OCI-LY1 (cell line): ENCODE measurements around the gene PKM.

Experiments
- H2AFZ ChIP-seq: fragments of 200-600 bp; sonication (generic), shearing (Covaris generic); 2 replicates; pipeline ENCODE4 v1.6.0; 2014; ENCODE audit warnings: antibody characterized with exemption, mild to moderate bottlenecking, low read length
- H3F3A ChIP-seq: fragments of 200-600 bp; sonication (generic), shearing (Covaris generic); 2 replicates; pipeline ENCODE4 v1.6.0; 2014; ENCODE audit warnings: mild to moderate bottlenecking, antibody characterized with exemption, low read length, moderate library complexity; ENCODE audit not compliant: insufficient read depth
- H3K27ac ChIP-seq: fragments of 200-600 bp; sonication (generic); 2 replicates; pipeline ENCODE4 v1.5.1; 2014; ENCODE audit warnings: low read length, mixed run types, mild to moderate bottlenecking, low read depth; ENCODE audit not compliant: poor library complexity, severe bottlenecking
- H3K27me3 ChIP-seq: fragments of 200-600 bp; sonication (generic); 2 replicates; pipeline ENCODE4 v1.6.0; 2014; ENCODE audit warnings: antibody characterized with exemption, mild to moderate bottlenecking, low read length, moderate library complexity; ENCODE audit not compliant: insufficient read depth
- H3K36me3 ChIP-seq: fragments of 200-600 bp; sonication (generic); 2 replicates; pipeline ENCODE4 v1.6.1; 2014; ENCODE audit warnings: mild to moderate bottlenecking, antibody characterized with exemption, low read length, moderate library complexity, mixed read lengths; ENCODE audit not compliant: insufficient read depth
- H3K4me1 ChIP-seq: fragments of 200-600 bp; sonication (generic); 2 replicates; pipeline ENCODE4 v1.5.1; 2014; ENCODE audit warnings: mild to moderate bottlenecking, low read length, moderate library complexity; ENCODE audit not compliant: insufficient read depth, severe bottlenecking
- H3K4me2 ChIP-seq: fragments of 200-600 bp; sonication (generic), shearing (Covaris generic); 2 replicates; pipeline ENCODE4 v1.6.1; 2014; ENCODE audit warnings: low read length
- H3K4me3 ChIP-seq: fragments of 200-600 bp; sonication (generic); 2 replicates; pipeline ENCODE4 v1.5.1; 2014; ENCODE audit warnings: low read length, low read depth, mild to moderate bottlenecking, mixed read lengths; ENCODE audit not compliant: poor library complexity, severe bottlenecking
- H3K79me2 ChIP-seq: fragments of 200-600 bp; shearing (Covaris generic); 2 replicates; pipeline ENCODE4 v1.6.1; 2016; ENCODE audit warnings: mixed run types, low read length, mixed read lengths; ENCODE audit not compliant: insufficient read depth
- H3K9ac ChIP-seq: fragments of 200-600 bp; sonication (generic), shearing (Covaris generic); 2 replicates; pipeline ENCODE4 v1.6.1; 2014; ENCODE audit warnings: mild to moderate bottlenecking, low read length, mixed read lengths
- H3K9me2 ChIP-seq: fragments of 200-600 bp; sonication (generic), shearing (Covaris generic); 2 replicates; pipeline ENCODE4 v1.6.1; 2014; ENCODE audit warnings: low read depth, mild to moderate bottlenecking, low read length, mixed read lengths
- H3K9me3 ChIP-seq: fragments of 200-600 bp; shearing (Covaris generic); 2 replicates; pipeline ENCODE4 v1.6.1; 2014; ENCODE audit warnings: low read length, mixed read lengths
- H4K20me1 ChIP-seq: fragments of 200-600 bp; sonication (generic), shearing (Covaris generic); 2 replicates; pipeline ENCODE4 v1.6.0; 2016; ENCODE audit warnings: mild to moderate bottlenecking, low read length; ENCODE audit not compliant: insufficient read depth
- EZH2 ChIP-seq: fragments of 200-600 bp; sonication (generic), shearing (Covaris generic); IDR thresholded peaks from 2 replicates; pipeline ENCODE4 v1.8.0; 2017; ENCODE audit warnings: borderline replicate concordance, mixed run types, mild to moderate bottlenecking, antibody characterized with exemption, low read length, moderate library complexity, mixed read lengths
- TF ChIP-seq, protein P1 (sequence below): fragments of 200-600 bp; sonication (generic), shearing (Covaris generic); IDR thresholded peaks from 2 replicates; pipeline ENCODE4 v1.5.1; 2017; ENCODE audit warnings: mild to moderate bottlenecking, antibody characterized with exemption, low read length, moderate library complexity, mixed read lengths

The PKM gene

DNA sequence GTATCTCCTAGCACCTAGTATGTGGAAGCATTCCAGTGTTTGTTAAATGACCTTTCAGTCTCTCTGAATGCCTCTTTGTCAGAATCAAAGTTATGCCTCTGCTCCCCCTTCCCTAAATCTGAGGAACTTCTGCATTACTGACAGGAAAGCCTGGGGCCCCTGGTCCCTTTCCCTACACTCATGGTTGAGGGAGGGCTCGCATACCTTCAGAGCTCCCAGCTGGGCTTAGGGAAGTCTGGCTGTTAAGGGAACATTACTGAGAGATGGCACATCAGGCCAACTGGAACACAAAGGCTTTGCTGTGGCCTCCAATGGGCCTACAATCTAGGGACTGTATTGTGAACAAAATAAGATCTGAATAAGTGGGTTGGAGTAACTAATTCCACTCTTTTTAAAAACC, 10.3 kb downstream of the PKM start:
- Histone ChIP-seq H3F3A (no peaks in the 10 kb centered on the region), H3K9me2 (no peaks in the 10 kb centered on the region), H3K4me1 (peaks cover 12% of the 10 kb centered on the region), H3K4me3 (no peak overlapping the region), H3K9me3 (no peaks in the 10 kb centered on the region), H3K79me2 (peaks cover 62% of the 10 kb centered on the region), H3K27me3 (no peaks in the 10 kb centered on the region), H4K20me1 (peaks cover 4% of the 10 kb centered on the region; the same call in 1 of the 2 replicates), H3K27ac (no peak overlapping the region), H2AFZ (no peak overlapping the region), H3K4me2 (no peak overlapping the region), H3K36me3 (peaks cover 94% of the 10 kb centered on the region), H3K9ac (no peak overlapping the region)
- TF ChIP-seq, protein P1, sequence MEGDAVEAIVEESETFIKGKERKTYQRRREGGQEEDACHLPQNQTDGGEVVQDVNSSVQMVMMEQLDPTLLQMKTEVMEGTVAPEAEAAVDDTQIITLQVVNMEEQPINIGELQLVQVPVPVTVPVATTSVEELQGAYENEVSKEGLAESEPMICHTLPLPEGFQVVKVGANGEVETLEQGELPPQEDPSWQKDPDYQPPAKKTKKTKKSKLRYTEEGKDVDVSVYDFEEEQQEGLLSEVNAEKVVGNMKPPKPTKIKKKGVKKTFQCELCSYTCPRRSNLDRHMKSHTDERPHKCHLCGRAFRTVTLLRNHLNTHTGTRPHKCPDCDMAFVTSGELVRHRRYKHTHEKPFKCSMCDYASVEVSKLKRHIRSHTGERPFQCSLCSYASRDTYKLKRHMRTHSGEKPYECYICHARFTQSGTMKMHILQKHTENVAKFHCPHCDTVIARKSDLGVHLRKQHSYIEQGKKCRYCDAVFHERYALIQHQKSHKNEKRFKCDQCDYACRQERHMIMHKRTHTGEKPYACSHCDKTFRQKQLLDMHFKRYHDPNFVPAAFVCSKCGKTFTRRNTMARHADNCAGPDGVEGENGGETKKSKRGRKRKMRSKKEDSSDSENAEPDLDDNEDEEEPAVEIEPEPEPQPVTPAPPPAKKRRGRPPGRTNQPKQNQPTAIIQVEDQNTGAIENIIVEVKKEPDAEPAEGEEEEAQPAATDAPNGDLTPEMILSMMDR = no peak
- no peak for TF ChIP-seq EZH2

DNA sequence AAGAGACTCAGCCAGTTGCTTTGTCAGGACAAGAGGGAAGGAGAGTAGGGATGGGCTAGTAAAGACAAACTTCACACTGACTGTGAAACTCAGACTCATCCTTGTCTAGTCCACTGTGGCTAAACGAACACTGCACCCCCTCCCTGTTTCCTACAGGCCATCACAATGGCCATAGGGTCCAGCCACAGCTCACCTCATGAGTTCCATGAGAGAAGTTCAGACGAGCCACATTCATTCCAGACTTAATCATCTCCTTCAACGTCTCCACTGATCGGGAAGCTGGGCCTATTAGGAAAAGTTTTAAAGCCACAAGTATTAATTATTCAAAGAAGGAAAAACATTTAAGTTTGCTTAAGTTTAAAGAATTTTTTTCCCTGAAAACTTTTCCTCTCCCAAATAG, 13.8 kb downstream of the PKM start:
- Histone ChIP-seq H3K9me2 (no peaks in the 10 kb centered on the region), H3K27me3 (no peaks in the 10 kb centered on the region), H3K27ac (no peak overlapping the region), H3K79me2 (peaks cover 29% of the 10 kb centered on the region), H3K4me1 (no peaks in the 10 kb centered on the region), H3K9ac (no peak overlapping the region), H2AFZ (no peak overlapping the region), H3K9me3 (no peaks in the 10 kb centered on the region), H4K20me1 (no peaks in the 10 kb centered on the region), H3K4me2 (no peak overlapping the region), H3K36me3 (peaks cover 98% of the 10 kb centered on the region), H3K4me3 (no peak overlapping the region), H3F3A (no peaks in the 10 kb centered on the region)
- no peak for TF ChIP-seq EZH2

DNA sequence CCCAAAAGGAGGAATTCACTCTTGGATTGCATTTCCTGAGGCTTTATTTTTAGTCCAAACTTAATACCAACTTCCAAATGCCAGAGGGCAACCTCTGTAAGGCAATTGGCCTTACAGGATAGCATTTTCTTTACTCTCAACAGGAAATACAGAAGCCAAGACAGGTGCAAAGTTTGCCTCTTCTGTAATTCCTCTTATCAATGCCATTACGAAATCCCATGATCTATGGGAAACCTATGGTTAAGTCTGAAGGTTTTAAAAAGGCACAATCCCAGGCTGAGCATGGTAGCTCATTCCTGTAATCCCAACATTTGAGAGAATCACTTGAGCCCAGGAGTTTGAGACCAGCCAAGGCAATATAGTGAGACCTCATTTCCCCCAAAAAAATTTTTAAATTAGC, 14.9 kb downstream of the PKM start:
- no peaks in the 10 kb centered on the region for H3F3A ChIP-seq
- H3K4me3 ChIP-seq = no peak overlapping the region
- H3K9me2 ChIP-seq = no peaks in the 10 kb centered on the region
- H3K79me2 ChIP-seq = peaks cover 18% of the 10 kb centered on the region
- no peak overlapping the region for H3K27ac ChIP-seq
- no peaks in the 10 kb centered on the region for H3K27me3 ChIP-seq
- no peaks in the 10 kb centered on the region for H3K4me1 ChIP-seq
- no peaks in the 10 kb centered on the region for H4K20me1 ChIP-seq
- TF ChIP-seq, protein P1 = no peak
- TF ChIP-seq EZH2 = no peak
- no peak overlapping the region for H3K4me2 ChIP-seq
- no peak overlapping the region for H2AFZ ChIP-seq
- H3K9ac ChIP-seq = no peak overlapping the region
- H3K9me3 ChIP-seq = no peaks in the 10 kb centered on the region
- peaks cover 99% of the 10 kb centered on the region for H3K36me3 ChIP-seq

DNA sequence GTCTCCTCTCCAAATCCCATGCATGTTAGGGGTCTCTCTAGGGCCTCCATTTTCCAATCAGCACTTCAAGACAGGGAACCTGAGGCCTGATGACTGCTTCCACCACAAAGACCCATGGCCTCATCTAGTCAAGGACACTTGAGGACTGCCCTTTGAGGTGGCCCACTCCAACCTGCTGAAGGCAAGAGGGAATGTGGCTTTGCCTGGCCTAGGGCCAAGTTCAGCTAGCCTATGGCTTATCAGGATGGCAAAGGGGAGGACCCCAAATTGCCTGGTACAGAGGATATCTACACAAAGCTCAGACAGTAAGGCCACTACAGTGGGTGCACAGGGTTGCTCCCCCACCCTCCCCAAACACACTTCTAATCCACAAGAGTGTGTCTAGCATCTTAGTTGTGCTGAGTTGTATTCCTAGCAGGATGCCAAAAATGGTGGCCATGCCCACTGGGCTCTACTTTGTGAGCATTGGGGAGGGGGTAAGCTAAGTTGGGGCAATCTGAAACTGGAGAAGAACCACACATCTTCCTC, 23.4 kb downstream of the PKM start:
- Histone ChIP-seq H4K20me1 (no peaks in the 10 kb centered on the region), H3F3A (0 out of 2 replicates have a peak, but pooled peaks cover 4% of the 10 kb centered on the region), H3K4me1 (no peaks in the 10 kb centered on the region), H3K79me2 (no peaks in the 10 kb centered on the region), H3K4me2 (no peak overlapping the region), H3K27me3 (no peaks in the 10 kb centered on the region), H2AFZ (no peak overlapping the region), H3K9me3 (no peaks in the 10 kb centered on the region), H3K9me2 (no peaks in the 10 kb centered on the region), H3K4me3 (no peak overlapping the region), H3K36me3 (peaks cover 98% of the 10 kb centered on the region), H3K9ac (no peak overlapping the region), H3K27ac (no peak overlapping the region)
- TF ChIP-seq, protein P1 = no peak
- no peak for TF ChIP-seq EZH2
